Ectodermal cell (in vitro differentiated cells): ENCODE data around the gene LCE5A. TPM values are rescaled to one million over a fixed set of nuclear protein-coding genes. Genes with fewer than 3 reads are reported as not detected.

ENCODE experiments used
- H3K27ac ChIP-seq: 2 replicates; pipeline ENCODE4 v1.7.0; 2013; ENCODE audit warnings: mild to moderate bottlenecking, low read depth, low read length; ENCODE audit not compliant: insufficient read depth, poor library complexity, severe bottlenecking
- H3K27me3 ChIP-seq: 2 replicates; pipeline ENCODE4 v1.7.0; 2013; ENCODE audit warnings: mild to moderate bottlenecking, low read length; ENCODE audit not compliant: insufficient read depth, control insufficient read depth, poor library complexity, severe bottlenecking
- H3K36me3 ChIP-seq: one replicate; pipeline ENCODE4 v1.7.0; 2013; ENCODE audit warnings: low read length; ENCODE audit not compliant: control insufficient read depth, insufficient read depth
- H3K4me1 ChIP-seq: one replicate; pipeline ENCODE4 v1.7.0; 2013; ENCODE audit warnings: low read length; ENCODE audit not compliant: control insufficient read depth, insufficient read depth
- H3K4me3 ChIP-seq: 2 replicates; pipeline ENCODE4 v1.7.0; 2013; ENCODE audit warnings: low read depth, low read length, control low read depth; ENCODE audit not compliant: insufficient read depth
- H3K9me3 ChIP-seq: 2 replicates; pipeline ENCODE4 v1.7.0; 2013; ENCODE audit warnings: mild to moderate bottlenecking, low read length, moderate library complexity; ENCODE audit not compliant: control insufficient read depth
- WGBS, 2 experiments: methylation state at CpG; one replicate each; pipeline ENCODE4 v1.1.7; 2013; ENCODE audit warnings: missing lambda C conversion rate in 2 of 2; 5-methylcytosine and 5-hydroxymethylcytosine counted together
- polyA plus RNA-seq, 4 experiments: library from polyadenylated mRNA; stranded (reverse); fragments of 50-300 nt; gene quantifications; one replicate each; pipeline ENCODE4 v1.2.3, GENCODE V29; 2013

The LCE5A gene
- polyA plus RNA-seq (2013, experiment 1 of 4), result not detected
- polyA plus RNA-seq (2013, experiment 2 of 4), result not detected
- polyA plus RNA-seq (2013, experiment 3 of 4), result not detected
- not detected for polyA plus RNA-seq (2013, experiment 4 of 4)

GRCh38 chr1:152510503-152510902 is at the start of gene LCE5A:
TSS of gene LCE5A (plus strand) at chr1:152510803. CDS start at chr1:152511535, 732 bp downstream.
- Histone ChIP-seq H3K9me3 (peaks cover 9% of the 10 kb centered on the region), H3K4me1 (no peaks in the 10 kb centered on the region), H3K27me3 (no peaks in the 10 kb centered on the region), H3K27ac (no peak within 1 kb of the TSS), H3K36me3 (no peaks in the 10 kb centered on the region), H3K4me3 (no peak within 1 kb of the TSS)
- WGBS, 2 experiments, result 85% methylated on average over 3 of the region's 3 CpGs

- WGBS, 2 experiments, result 27 to 32% methylated on average over 5 to 6 of the region's 6 CpGs
- Histone ChIP-seq H3K27me3 (no peaks in the 10 kb centered on the region), H3K9me3 (peaks cover 12% of the 10 kb centered on the region), H3K27ac (no peak overlapping the region), H3K4me3 (no peak overlapping the region), H3K4me1 (no peaks in the 10 kb centered on the region), H3K36me3 (no peaks in the 10 kb centered on the region)
These were observed 49.1 kb upstream of the LCE5A start for GRCh38 chr1:152461544-152461943.

- 86 to 91% methylated on average over 26 of the region's 26 CpGs for WGBS, 2 experiments
- Histone ChIP-seq H3K27ac (no peak overlapping the region), H3K36me3 (no peaks in the 10 kb centered on the region)
These were observed 48.0 kb upstream of the LCE5A start for GRCh38 chr1:152462636-152463035.

GRCh38 chr1:152466217-152466616 is 44.4 kb upstream of the LCE5A start:
- no CpG with 5 or more reads among the region's 1 CpG for WGBS, 2 experiments
- Histone ChIP-seq H3K27me3 (no peaks in the 10 kb centered on the region), H3K27ac (no peak overlapping the region), H3K9me3 (peaks cover 7% of the 10 kb centered on the region), H3K4me1 (no peaks in the 10 kb centered on the region), H3K36me3 (no peaks in the 10 kb centered on the region), H3K4me3 (no peak overlapping the region)

More at GRCh38 chr1:152462636-152463035, 48.0 kb upstream of the LCE5A start:
- Histone ChIP-seq H3K4me1 (no peaks in the 10 kb centered on the region), H3K27me3 (no peaks in the 10 kb centered on the region), H3K9me3 (peaks cover 5% of the 10 kb centered on the region), H3K4me3 (no peak overlapping the region)

DNA sequence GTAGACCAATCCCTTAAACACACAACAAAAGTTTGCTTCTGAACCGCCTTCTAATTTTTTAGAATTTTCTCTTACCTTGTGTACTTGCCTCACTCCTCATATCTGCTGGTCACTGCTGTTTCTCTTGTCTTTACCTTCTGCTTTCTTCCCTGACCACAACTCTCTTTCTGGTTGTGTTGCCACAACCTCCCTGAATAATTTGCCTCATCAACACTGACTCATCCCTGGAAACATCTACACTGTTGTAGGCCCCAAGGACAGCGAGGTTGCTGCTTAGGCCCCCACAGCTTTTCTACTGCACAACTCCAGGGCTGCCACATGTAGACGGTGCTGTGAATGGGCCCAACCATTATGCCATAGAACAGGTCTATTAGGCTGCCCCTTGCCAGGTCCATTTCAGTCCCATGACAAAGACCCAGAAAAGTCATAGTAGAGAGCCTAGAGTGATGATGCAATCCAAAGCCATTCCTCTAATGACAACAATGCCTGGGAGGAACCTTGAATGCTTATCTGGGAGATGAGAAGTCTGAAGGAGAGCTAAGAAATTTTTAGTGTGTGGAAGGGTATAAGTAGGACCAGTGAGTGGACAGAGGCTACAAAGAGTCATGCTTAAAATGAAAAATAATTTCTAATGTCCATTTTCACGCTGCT is 36.6 kb upstream of the LCE5A start:
- WGBS, 2 experiments, result 47 to 50% methylated on average over 4 of the region's 4 CpGs

DNA sequence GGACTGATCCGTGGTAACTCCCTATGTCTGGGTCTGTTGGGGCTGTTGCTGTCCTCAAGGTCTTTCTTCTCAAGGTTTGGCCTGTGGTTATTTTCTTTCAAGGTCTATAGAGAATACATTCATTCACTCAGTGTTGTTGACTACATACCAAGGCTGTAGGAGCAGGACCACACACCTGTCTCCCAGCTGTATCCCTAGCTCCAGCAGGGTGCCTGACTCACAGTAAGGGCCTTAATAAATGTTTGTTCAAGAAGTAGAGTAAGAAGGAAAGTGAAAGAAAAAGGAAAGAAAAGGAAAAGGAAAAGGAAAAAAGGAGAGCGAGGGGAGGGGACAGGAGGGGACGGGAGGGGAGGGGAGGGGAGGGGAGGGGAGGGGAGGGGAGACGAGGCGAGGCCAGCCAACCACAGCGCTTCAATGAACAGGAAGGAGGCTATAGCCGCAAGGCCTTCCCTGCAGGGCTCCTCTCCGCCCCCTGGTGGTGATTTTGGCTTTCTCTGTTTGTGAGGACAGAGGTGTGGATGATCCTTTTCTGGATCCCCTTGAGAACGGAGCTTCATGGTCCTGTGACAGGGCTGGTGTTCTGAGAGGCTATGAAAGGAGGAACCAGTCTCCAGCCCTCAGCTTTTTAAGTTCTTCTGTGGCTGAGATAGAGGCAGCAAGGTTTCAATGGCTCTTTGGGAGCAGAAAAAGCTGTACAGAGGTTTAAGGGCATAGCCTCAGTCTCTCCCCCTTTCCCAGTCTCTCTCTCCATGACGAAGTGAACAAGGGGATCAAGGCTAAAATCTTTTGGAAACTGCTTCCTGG is 30.6 kb upstream of the LCE5A start:
- 50 to 60% methylated on average over 8 of the region's 10 CpGs for WGBS, 2 experiments
- no peak overlapping the region for H3K4me3 ChIP-seq
- no peaks in the 10 kb centered on the region for H3K27me3 ChIP-seq
- peaks cover 22% of the 10 kb centered on the region for H3K9me3 ChIP-seq
- H3K27ac ChIP-seq, result no peak overlapping the region
- H3K36me3 ChIP-seq, result no peaks in the 10 kb centered on the region
- H3K4me1 ChIP-seq, result no peaks in the 10 kb centered on the region

More for the DNA sequence above, 36.6 kb upstream of the LCE5A start:
- Histone ChIP-seq H3K4me1 (no peaks in the 10 kb centered on the region), H3K36me3 (no peaks in the 10 kb centered on the region), H3K27me3 (no peaks in the 10 kb centered on the region), H3K27ac (no peak overlapping the region), H3K4me3 (no peak overlapping the region), H3K9me3 (peaks cover 16% of the 10 kb centered on the region)

- no peak overlapping the region for H3K4me3 ChIP-seq
- no peaks in the 10 kb centered on the region for H3K4me1 ChIP-seq
- no peak overlapping the region for H3K27ac ChIP-seq
- 62 to 65% methylated on average over 7 to 8 of the region's 8 CpGs for WGBS, 2 experiments
- H3K9me3 ChIP-seq, result peaks cover 23% of the 10 kb centered on the region
- no peaks in the 10 kb centered on the region for H3K36me3 ChIP-seq
- no peaks in the 10 kb centered on the region for H3K27me3 ChIP-seq
These were observed 28.5 kb upstream of the LCE5A start for GRCh38 chr1:152481869-152482664.

DNA sequence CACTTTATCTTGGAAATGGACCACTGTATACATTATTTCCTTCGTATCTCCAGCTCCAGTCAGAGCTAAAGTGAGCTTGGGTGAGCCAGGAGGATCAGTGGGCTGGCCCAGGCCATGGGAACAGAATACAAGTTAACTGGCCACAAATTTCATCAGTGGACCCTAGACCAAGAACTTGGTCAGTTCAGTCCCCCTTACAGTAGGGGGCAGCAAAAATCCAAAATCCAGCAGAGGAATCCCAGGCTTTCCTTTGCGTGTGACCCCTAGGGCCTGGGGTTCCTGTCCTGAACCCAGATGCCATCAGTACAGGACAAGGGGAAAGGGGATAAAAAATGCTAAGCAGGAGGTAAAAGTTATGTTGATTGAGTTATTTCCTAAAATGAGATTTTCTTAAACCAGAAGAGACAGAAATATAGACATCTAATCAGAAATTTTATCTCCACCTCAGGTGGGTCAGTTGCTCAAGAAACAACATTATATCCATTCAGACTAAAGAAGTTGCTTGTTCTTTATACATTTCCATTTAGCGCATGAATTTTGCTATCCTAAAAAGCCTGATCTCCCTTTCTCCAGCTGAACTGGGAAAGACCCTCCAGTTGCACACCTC is 24.1 kb upstream of the LCE5A start:
- Histone ChIP-seq H3K4me3 (no peak overlapping the region), H3K27me3 (no peaks in the 10 kb centered on the region), H3K4me1 (no peaks in the 10 kb centered on the region), H3K36me3 (no peaks in the 10 kb centered on the region), H3K9me3 (peaks cover 15% of the 10 kb centered on the region), H3K27ac (no peak overlapping the region)
- WGBS, 2 experiments, result 38 to 42% methylated on average over 3 of the region's 3 CpGs

DNA sequence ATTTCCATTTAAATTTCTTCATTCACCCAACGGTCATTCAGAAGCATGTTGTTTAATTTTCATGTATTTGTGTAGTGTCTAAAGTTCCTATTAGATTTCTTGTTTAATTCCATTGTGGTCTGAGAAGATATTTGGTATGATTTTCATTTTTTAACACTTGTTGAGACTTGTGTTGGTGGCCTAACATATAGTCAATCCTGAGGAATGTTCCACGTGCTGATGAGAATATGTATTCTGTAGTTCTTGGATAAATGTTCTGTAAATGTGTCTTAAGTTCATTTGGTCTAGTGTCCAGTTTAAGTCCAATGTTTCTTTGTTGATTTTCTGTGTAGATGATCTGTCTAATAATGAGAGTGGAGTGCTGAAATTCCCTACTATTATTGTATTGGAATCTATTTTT is 22.7 kb upstream of the LCE5A start:
- Histone ChIP-seq H3K27ac (no peak overlapping the region), H3K9me3 (peaks cover 16% of the 10 kb centered on the region), H3K36me3 (no peaks in the 10 kb centered on the region), H3K4me3 (no peak overlapping the region), H3K4me1 (no peaks in the 10 kb centered on the region), H3K27me3 (no peaks in the 10 kb centered on the region)
- WGBS, 2 experiments, result 44 to 77% methylated on average over 1 to 2 of the region's 2 CpGs
